Right atrium auricular region (tissue), 2 donors: ENCODE data around the gene LRP8. TPM values are rescaled to one million over a fixed set of nuclear protein-coding genes. Genes with fewer than 3 reads are reported as not detected.

ENCODE experiments used
- DNase-seq: peaks from one replicate; pipeline ENCODE4 v3.0.0-alpha.2; 2019; ENCODE audit warnings: low spot score
- H3K27ac ChIP-seq, 2 donors: fragments of 200-600 bp; sonication (generic); 1 replicate in 1 of 2; 2 replicates in 1 of 2; pipeline ENCODE4 v1.5.1; 2016 to 2019
- H3K27me3 ChIP-seq, 2 donors: fragments of 200-600 bp; sonication (generic); one replicate each; pipeline versions ENCODE4 v1.5.1 to v1.6.0; 2017 to 2019
- H3K36me3 ChIP-seq: fragments of 200-600 bp; sonication (generic); one replicate; pipeline ENCODE4 v1.5.1; 2016
- H3K4me1 ChIP-seq, 2 donors: fragments of 200-600 bp; sonication (generic); one replicate each; pipeline versions ENCODE4 v1.5.1 to v1.6.0; 2017 to 2019
- H3K4me3 ChIP-seq, 2 donors: fragments of 200-600 bp; sonication (generic); 1 replicate in 1 of 2; 2 replicates in 1 of 2; pipeline ENCODE4 v1.5.1; 2017 to 2019; ENCODE audit warnings: mild to moderate bottlenecking in 1 of 2, moderate library complexity in 1 of 2
- H3K9me3 ChIP-seq, 2 donors: fragments of 200-600 bp; sonication (generic); one replicate each; pipeline ENCODE4 v1.5.1; 2019
- CTCF ChIP-seq, 2 donors: fragments of 200-600 bp; sonication (generic); IDR thresholded peaks; one replicate each; pipeline ENCODE4 v1.5.1; 2019; ENCODE audit warnings: antibody characterized with exemption in 2 of 2
- total RNA-seq, 2 donors: library from RNA; depleted of rRNA; stranded (reverse); fragments of >200 nt; gene quantifications; one replicate each; pipeline ENCODE4 v1.1.0, GENCODE V29; 2016

Gene LRP8
- total RNA-seq, 2 donors from 2014 or later = 2.2 to 3.6 TPM

- Histone ChIP-seq H3K27ac (no peak overlapping the region), H3K9me3 (no peaks in the 10 kb centered on the region), H3K4me1 (no peaks in the 10 kb centered on the region), H3K27me3 (no peaks in the 10 kb centered on the region), H3K4me3 (no peak overlapping the region), H3K36me3 (no peaks in the 10 kb centered on the region)
- DNase-seq = no peak
- TF ChIP-seq CTCF (IDR thresholded peaks at IDR 0.05) = no peak
Measured at GRCh38 chr1:53266038-53266437, 61.8 kb downstream of the LRP8 start.

GRCh38 chr1:53265581-53265980, 62.3 kb downstream of the LRP8 start:
- DNase-seq = no peak
- Histone ChIP-seq H3K4me3 (no peak overlapping the region), H3K27me3 (no peaks in the 10 kb centered on the region), H3K27ac (no peak overlapping the region), H3K36me3 (no peaks in the 10 kb centered on the region), H3K9me3 (no peaks in the 10 kb centered on the region), H3K4me1 (no peaks in the 10 kb centered on the region)
- TF ChIP-seq CTCF (IDR thresholded peaks at IDR 0.05) = no peak

GRCh38 chr1:53264048-53264447, 63.8 kb downstream of the LRP8 start:
- TF ChIP-seq CTCF (IDR thresholded peaks at IDR 0.05) = no peak
- H3K4me3 ChIP-seq = no peak overlapping the region
- no peak for DNase-seq
- H3K36me3 ChIP-seq = no peaks in the 10 kb centered on the region
- H3K27ac ChIP-seq = no peak overlapping the region
- H3K9me3 ChIP-seq = no peaks in the 10 kb centered on the region
- H3K27me3 ChIP-seq = no peaks in the 10 kb centered on the region
- no peaks in the 10 kb centered on the region for H3K4me1 ChIP-seq

GRCh38 chr1:53262000-53262399, 65.9 kb downstream of the LRP8 start:
- TF ChIP-seq CTCF (IDR thresholded peaks at IDR 0.05) = no peak
- H3K4me3 ChIP-seq = no peak overlapping the region
- no peaks in the 10 kb centered on the region for H3K36me3 ChIP-seq
- no peaks in the 10 kb centered on the region for H3K27me3 ChIP-seq
- DNase-seq = no peak
- H3K9me3 ChIP-seq = no peaks in the 10 kb centered on the region
- no peak overlapping the region for H3K27ac ChIP-seq
- peaks cover 0 to 2% of the 10 kb centered on the region in 2 donors for H3K4me1 ChIP-seq

GRCh38 chr1:53260631-53261247, 67.1 kb downstream of the LRP8 start:
- H3K4me3 ChIP-seq = no peak overlapping the region
- no peak overlapping the region for H3K27ac ChIP-seq
- no peaks in the 10 kb centered on the region for H3K9me3 ChIP-seq
- no peak for DNase-seq
- no peaks in the 10 kb centered on the region for H3K27me3 ChIP-seq
- TF ChIP-seq CTCF (IDR thresholded peaks at IDR 0.05) = no peak
- no peaks in the 10 kb centered on the region for H3K36me3 ChIP-seq
- H3K4me1 ChIP-seq = peaks cover 0 to 9% of the 10 kb centered on the region in 2 donors

GRCh38 chr1:53259932-53260331, 67.9 kb downstream of the LRP8 start:
- no peak for DNase-seq
- H3K4me3 ChIP-seq = no peak overlapping the region
- no peak overlapping the region for H3K27ac ChIP-seq
- no peaks in the 10 kb centered on the region for H3K27me3 ChIP-seq
- no peaks in the 10 kb centered on the region for H3K36me3 ChIP-seq
- no peaks in the 10 kb centered on the region for H3K9me3 ChIP-seq
- H3K4me1 ChIP-seq = peaks cover 0 to 9% of the 10 kb centered on the region in 2 donors
- no peak for TF ChIP-seq CTCF (IDR thresholded peaks at IDR 0.05)
